Spleen (tissue), 7 donors: ENCODE data around the gene PCYT2.

Experiments
- POLR2A ChIP-seq, 3 donors: fragments of 450-650 bp; IDR thresholded peaks; one replicate each; pipeline ENCODE4 v1.5.1; 2017; ENCODE audit warnings: antibody characterized with exemption in 3 of 3, mild to moderate bottlenecking in 1 of 3
- POLR2AphosphoS5 ChIP-seq, 3 donors: sonication (generic); formaldehyde crosslinking; IDR thresholded peaks; one replicate each; pipeline ENCODE4 v1.5.1; 2017; ENCODE audit warnings: antibody characterized with exemption in 3 of 3
- TF ChIP-seq, protein P1 (sequence below), 11 experiments: fragments of 200-600 bp in 7 of 11; fragments of 450-650 bp in 4 of 11; sonication (generic) in 4 of 11; IDR thresholded peaks in 8 of 11; conservative IDR thresholded peaks in 3 of 11; 1 replicate in 7 of 11; 2 replicates in 4 of 11; pipeline versions ENCODE4 v1.4.0 to v1.8.0; 2016 to 2021; ENCODE audit warnings: antibody characterized with exemption in 11 of 11, inconsistent platforms in 4 of 11, mild to moderate bottlenecking in 1 of 11
- donor health status: DM: no; HTN: no; CAD: no; lungs with moderate emphysema.
- donor health status: DM: no; HTN: no; CAD: no.
- donor health status: DM: no; HTN: no; CAD: no.

DNA sequence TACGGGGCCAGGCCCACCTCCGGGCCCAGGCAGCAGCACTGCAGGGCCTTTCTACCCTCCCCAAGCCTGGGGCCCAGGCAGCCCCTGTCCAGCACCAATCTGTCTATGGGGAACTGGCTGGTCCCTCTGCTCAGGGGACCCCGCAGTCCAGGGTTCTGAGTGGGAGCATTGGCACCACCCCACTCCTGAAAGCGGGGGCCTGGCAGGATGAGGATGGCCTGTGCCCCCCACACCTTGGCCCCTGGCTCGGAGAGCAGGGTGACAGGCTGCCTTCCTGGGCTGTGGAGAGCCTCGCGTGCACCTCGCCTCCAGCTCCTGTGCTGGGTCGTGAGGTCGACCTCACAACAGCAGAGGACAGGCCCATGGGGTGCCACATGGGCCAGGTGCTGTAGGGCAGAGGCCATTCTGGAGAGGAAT is 7.8 kb downstream of the PCYT2 start:
- TF ChIP-seq, protein P1, sequence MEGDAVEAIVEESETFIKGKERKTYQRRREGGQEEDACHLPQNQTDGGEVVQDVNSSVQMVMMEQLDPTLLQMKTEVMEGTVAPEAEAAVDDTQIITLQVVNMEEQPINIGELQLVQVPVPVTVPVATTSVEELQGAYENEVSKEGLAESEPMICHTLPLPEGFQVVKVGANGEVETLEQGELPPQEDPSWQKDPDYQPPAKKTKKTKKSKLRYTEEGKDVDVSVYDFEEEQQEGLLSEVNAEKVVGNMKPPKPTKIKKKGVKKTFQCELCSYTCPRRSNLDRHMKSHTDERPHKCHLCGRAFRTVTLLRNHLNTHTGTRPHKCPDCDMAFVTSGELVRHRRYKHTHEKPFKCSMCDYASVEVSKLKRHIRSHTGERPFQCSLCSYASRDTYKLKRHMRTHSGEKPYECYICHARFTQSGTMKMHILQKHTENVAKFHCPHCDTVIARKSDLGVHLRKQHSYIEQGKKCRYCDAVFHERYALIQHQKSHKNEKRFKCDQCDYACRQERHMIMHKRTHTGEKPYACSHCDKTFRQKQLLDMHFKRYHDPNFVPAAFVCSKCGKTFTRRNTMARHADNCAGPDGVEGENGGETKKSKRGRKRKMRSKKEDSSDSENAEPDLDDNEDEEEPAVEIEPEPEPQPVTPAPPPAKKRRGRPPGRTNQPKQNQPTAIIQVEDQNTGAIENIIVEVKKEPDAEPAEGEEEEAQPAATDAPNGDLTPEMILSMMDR (IDR thresholded peaks at IDR 0.05 in 8 of 11, conservative IDR thresholded peaks at IDR 0.05 in 3 of 11): no peak
- TF ChIP-seq POLR2A (IDR thresholded peaks at IDR 0.05): no peak
- TF ChIP-seq POLR2AphosphoS5 (IDR thresholded peaks at IDR 0.05): no peak
